WTC11 (cell line): ENCODE data around the gene CA7. TPM values are rescaled to one million over a fixed set of nuclear protein-coding genes. Genes with fewer than 3 reads are reported as not detected.

ENCODE experiments used
- ATAC-seq: fragments of 200-7000 bp; cut with Tn5 transposase; 2 replicates; pipeline ENCODE4 v1.10.0; 2021; ENCODE audit warnings: mild to moderate bottlenecking, moderate library complexity
- CTCF ChIA-PET: fragments of 300-600 bp; sonication (Branson Sonifier 250); formaldehyde crosslinking; loops from one replicate; lab custom pipeline; 2021; ENCODE audit warnings: antibody characterized with exemption; lab: Charles Lee
- POLR2A ChIA-PET: fragments of 350-600 bp; sonication (Branson Sonifier 250); formaldehyde crosslinking; loops from one replicate; lab custom pipeline; 2021; ENCODE audit warnings: antibody characterized with exemption; lab: Charles Lee
- DNase-seq: peaks from one replicate; pipeline ENCODE4 v3.0.0; 2021; ENCODE audit warnings: low spot score
- H3K27ac Mint-ChIP-seq: 2 replicates; pipeline ENCODE4 v1.8.0; 2021; ENCODE audit warnings: mixed read lengths
- H3K27me3 Mint-ChIP-seq: 2 replicates; pipeline ENCODE4 v1.8.0; 2021; ENCODE audit warnings: low read depth, mild to moderate bottlenecking, moderate library complexity, mixed read lengths
- H3K36me3 Mint-ChIP-seq: 2 replicates; pipeline ENCODE4 v1.8.0; 2021; ENCODE audit warnings: mixed read lengths
- H3K4me1 Mint-ChIP-seq: 2 replicates; pipeline ENCODE4 v1.8.0; 2022; ENCODE audit warnings: mixed read lengths
- H3K4me3 Mint-ChIP-seq: 2 replicates; pipeline ENCODE4 v1.8.0; 2021; ENCODE audit warnings: mild to moderate bottlenecking, moderate library complexity, mixed read lengths
- H3K9me3 Mint-ChIP-seq: 2 replicates; pipeline ENCODE4 v1.8.0; 2021; ENCODE audit warnings: mixed read lengths
- CREB1 ChIP-seq: sonication (generic); formaldehyde crosslinking; IDR thresholded peaks from 2 replicates; pipeline ENCODE4 v1.8.0; 2023; ENCODE audit warnings: mild to moderate bottlenecking, missing genetic modification reagents
- ELF4 ChIP-seq: sonication (generic); formaldehyde crosslinking; IDR thresholded peaks from 2 replicates; pipeline ENCODE4 v1.8.1; 2022; ENCODE audit warnings: low read depth, mild to moderate bottlenecking, moderate library complexity, missing genetic modification reagents
- ETV6 ChIP-seq: sonication (generic); formaldehyde crosslinking; IDR thresholded peaks from 2 replicates; pipeline ENCODE4 v1.8.1; 2022; ENCODE audit warnings: mild to moderate bottlenecking, missing genetic modification reagents
- GRHL2 ChIP-seq: fragments of 250-450 bp; sonication (Bioruptor Pico); IDR thresholded peaks from 2 replicates; pipeline ENCODE4 v1.8.0; 2022; ENCODE audit warnings: mild to moderate bottlenecking, moderate library complexity; ENCODE audit not compliant: insufficient replicate concordance, severe bottlenecking
- JUN ChIP-seq: sonication (generic); formaldehyde crosslinking; IDR thresholded peaks from 2 replicates; pipeline ENCODE4 v1.8.0; 2023; ENCODE audit warnings: mild to moderate bottlenecking, missing genetic modification reagents
- NFATC4 ChIP-seq: fragments of 250-450 bp; sonication (Bioruptor Pico); IDR thresholded peaks from 2 replicates; pipeline ENCODE4 v1.9.0; 2021; ENCODE audit warnings: mild to moderate bottlenecking
- NFYB ChIP-seq: sonication (generic); formaldehyde crosslinking; conservative IDR thresholded peaks from 2 replicates; pipeline ENCODE4 v1.8.0; 2022; ENCODE audit warnings: low read depth, missing genetic modification reagents
- NR1H2 ChIP-seq: sonication (generic); formaldehyde crosslinking; IDR thresholded peaks from 2 replicates; pipeline ENCODE4 v1.9.0; 2021; ENCODE audit warnings: mild to moderate bottlenecking, moderate library complexity, missing genetic modification reagents
- OVOL2 ChIP-seq: fragments of 250-450 bp; sonication (Bioruptor Pico); IDR thresholded peaks from 2 replicates; pipeline ENCODE4 v1.9.0; 2021; ENCODE audit warnings: mild to moderate bottlenecking, borderline replicate concordance
- RELA ChIP-seq: sonication (generic); formaldehyde crosslinking; IDR thresholded peaks from 2 replicates; pipeline ENCODE4 v1.8.1; 2022; ENCODE audit warnings: missing genetic modification reagents, mild to moderate bottlenecking, borderline replicate concordance
- SMAD3 ChIP-seq: sonication (generic); formaldehyde crosslinking; IDR thresholded peaks from 2 replicates; pipeline ENCODE4 v1.8.0; 2022; ENCODE audit warnings: missing genetic modification reagents, mild to moderate bottlenecking, borderline replicate concordance
- TCF7 ChIP-seq: sonication (generic); formaldehyde crosslinking; IDR thresholded peaks from 2 replicates; pipeline ENCODE4 v1.8.0; 2022; ENCODE audit warnings: mild to moderate bottlenecking, low read depth, missing genetic modification reagents, moderate library complexity
- TP53 ChIP-seq: sonication (generic); formaldehyde crosslinking; IDR thresholded peaks from 2 replicates; pipeline ENCODE4 v1.8.1; 2023; ENCODE audit warnings: mild to moderate bottlenecking, missing genetic modification reagents
- ZNF416 ChIP-seq: fragments of 250-450 bp; sonication (Bioruptor Pico); IDR thresholded peaks from 2 replicates; pipeline ENCODE4 v1.9.0; 2021; ENCODE audit warnings: mild to moderate bottlenecking, inconsistent platforms
- ZNF671 ChIP-seq: fragments of 250-450 bp; sonication (Bioruptor Pico); IDR thresholded peaks from 2 replicates; pipeline ENCODE4 v1.8.0; 2021; ENCODE audit warnings: mild to moderate bottlenecking
- total RNA-seq: library from RNA; stranded (reverse); gene quantifications from 3 replicates; pipeline ENCODE4 v1.2.3, GENCODE V29; 2021
- TF ChIP-seq, protein P1 (sequence below): sonication (generic); formaldehyde crosslinking; conservative IDR thresholded peaks from 2 replicates; pipeline ENCODE4 v1.8.1; 2022; ENCODE audit warnings: mild to moderate bottlenecking, missing genetic modification reagents
- TF ChIP-seq, protein P2 (sequence below): sonication (generic); formaldehyde crosslinking; IDR thresholded peaks from 2 replicates; pipeline ENCODE4 v1.8.1; 2022; ENCODE audit warnings: low read depth, missing genetic modification reagents, borderline replicate concordance
- TF ChIP-seq, protein P3 (sequence below): sonication (generic); formaldehyde crosslinking; IDR thresholded peaks from 2 replicates; pipeline ENCODE4 v1.8.0; 2022; ENCODE audit warnings: mild to moderate bottlenecking, missing genetic modification reagents
- TF ChIP-seq, protein P4 (sequence below): sonication (generic); formaldehyde crosslinking; IDR thresholded peaks from 2 replicates; pipeline ENCODE4 v1.8.1; 2023; ENCODE audit warnings: mild to moderate bottlenecking, moderate library complexity, missing genetic modification reagents
- TF ChIP-seq, protein P5 (sequence below): sonication (generic); formaldehyde crosslinking; IDR thresholded peaks from 2 replicates; pipeline ENCODE4 v1.8.1; 2023; ENCODE audit warnings: mild to moderate bottlenecking, missing genetic modification reagents
- TF ChIP-seq, protein P6 (sequence below): sonication (generic); formaldehyde crosslinking; IDR thresholded peaks from 2 replicates; pipeline ENCODE4 v1.8.1; 2022; ENCODE audit warnings: missing genetic modification reagents, borderline replicate concordance
- TF ChIP-seq, protein P7 (sequence below): fragments of 250-450 bp; sonication (Bioruptor Pico); conservative IDR thresholded peaks from 2 replicates; pipeline ENCODE4 v1.9.0; 2021; ENCODE audit warnings: mild to moderate bottlenecking
- TF ChIP-seq, protein P8 (sequence below): sonication (generic); formaldehyde crosslinking; IDR thresholded peaks from 2 replicates; pipeline ENCODE4 v1.8.0; 2023; ENCODE audit warnings: missing genetic modification reagents
- TF ChIP-seq, protein P9 (sequence below): sonication (generic); formaldehyde crosslinking; IDR thresholded peaks from 2 replicates; pipeline ENCODE4 v1.8.0; 2022; ENCODE audit warnings: mild to moderate bottlenecking, missing genetic modification reagents

Gene CA7
- total RNA-seq, 1 experiment from 2014 or later, result 1.6 TPM

DNA sequence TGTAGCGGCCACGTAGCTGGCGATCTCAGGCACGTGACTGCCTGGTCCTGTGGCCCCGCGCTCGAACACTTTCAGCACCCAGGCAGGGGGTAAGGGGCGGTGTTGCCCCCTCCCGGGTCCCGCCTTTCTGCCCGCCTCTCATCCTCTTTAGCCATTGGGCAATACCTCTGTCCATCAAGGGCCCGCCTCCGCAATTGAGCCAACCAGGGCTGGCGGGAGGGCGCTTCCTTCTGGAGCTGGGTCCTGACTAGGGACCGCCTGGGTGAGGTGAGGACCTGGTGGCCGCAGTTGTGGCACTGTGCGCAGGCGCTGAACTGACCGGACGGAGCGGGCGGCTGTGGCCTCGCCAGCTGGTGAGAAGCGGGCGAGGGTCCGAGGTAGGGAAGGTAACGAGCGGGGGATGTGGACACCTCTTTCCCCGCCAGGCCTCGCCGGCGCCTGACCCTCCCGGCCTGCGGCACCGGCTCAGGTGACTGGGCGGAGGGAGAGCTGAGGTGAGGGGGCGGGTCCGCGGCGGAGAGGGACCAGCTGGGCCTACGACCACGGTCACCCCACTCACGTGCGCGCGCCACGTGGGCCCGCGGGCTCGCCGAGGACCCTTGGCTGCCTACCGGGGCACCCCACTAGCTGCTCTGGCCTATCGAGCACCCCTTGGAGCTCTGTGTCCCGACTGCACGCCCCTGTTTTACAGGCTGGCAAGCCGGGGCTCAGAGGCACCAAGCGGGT, 36.2 kb downstream of the CA7 start, which contains the start of gene PDP2:
Gene PDP2 (plus strand): TSS at position 228 of the 726 bp plus-strand sequence. CDS start 3,770 bp downstream, outside the sequence.
- peaks cover 13% of the 10 kb centered on the region for H3K36me3 Mint-ChIP-seq
- POLR2A ChIA-PET, result interaction anchor here (0.6 to 1.4 kb wide), 6 partner anchors 15 to 99 kb away, joined by 3 to 6 read pairs (median 4); partner anchors contain the start of gene NAE1
- CTCF ChIA-PET, result interaction anchor here (0.5 to 3.4 kb wide), 23 partner anchors 8 to 538 kb away, joined by 3 to 31 read pairs (median 4); partner anchors contain the start of genes CES3, DYNC1LI2 and NAE1
- H3K4me1 Mint-ChIP-seq, result peaks cover 9% of the 10 kb centered on the region
- peak within 1 kb of the TSS; percentile 95 for H3K4me3 Mint-ChIP-seq
- DNase-seq (peak; percentile 97), ATAC-seq (peak; percentile 99)
- no peaks in the 10 kb centered on the region for H3K9me3 Mint-ChIP-seq
- peak within 1 kb of the TSS; percentile 93 for H3K27ac Mint-ChIP-seq
- H3K27me3 Mint-ChIP-seq, result peaks cover 11% of the 10 kb centered on the region
- TF ChIP-seq ELF4 (CRISPR knock-in tag) (no peak), NR1H2 (no peak), ETV6 (CRISPR knock-in tag) (peak; percentile 44; the same call in 1 of the 2 replicates), CREB1 (CRISPR knock-in tag) (0 out of 2 replicates have a peak, but pooled peaks have one; percentile 17), NFYB (CRISPR knock-in tag) (peak; percentile 97), RELA (no peak), ZNF671 (no peak), NFATC4 (CRISPR knock-in tag) (no peak), JUN (CRISPR knock-in tag) (no peak), TP53 (CRISPR knock-in tag) (peak; percentile 41; the same call in 1 of the 2 replicates), ZNF416 (CRISPR knock-in tag) (no peak), GRHL2 (CRISPR knock-in tag) (no peak), SMAD3 (no peak; the same call in none of the 2 replicates), OVOL2 (CRISPR knock-in tag) (no peak), TCF7 (CRISPR knock-in tag) (no peak)
- TF ChIP-seq, protein P1, sequence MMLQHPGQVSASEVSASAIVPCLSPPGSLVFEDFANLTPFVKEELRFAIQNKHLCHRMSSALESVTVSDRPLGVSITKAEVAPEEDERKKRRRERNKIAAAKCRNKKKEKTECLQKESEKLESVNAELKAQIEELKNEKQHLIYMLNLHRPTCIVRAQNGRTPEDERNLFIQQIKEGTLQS (CRISPR knock-in tag), result no peak
- TF ChIP-seq, protein P2, sequence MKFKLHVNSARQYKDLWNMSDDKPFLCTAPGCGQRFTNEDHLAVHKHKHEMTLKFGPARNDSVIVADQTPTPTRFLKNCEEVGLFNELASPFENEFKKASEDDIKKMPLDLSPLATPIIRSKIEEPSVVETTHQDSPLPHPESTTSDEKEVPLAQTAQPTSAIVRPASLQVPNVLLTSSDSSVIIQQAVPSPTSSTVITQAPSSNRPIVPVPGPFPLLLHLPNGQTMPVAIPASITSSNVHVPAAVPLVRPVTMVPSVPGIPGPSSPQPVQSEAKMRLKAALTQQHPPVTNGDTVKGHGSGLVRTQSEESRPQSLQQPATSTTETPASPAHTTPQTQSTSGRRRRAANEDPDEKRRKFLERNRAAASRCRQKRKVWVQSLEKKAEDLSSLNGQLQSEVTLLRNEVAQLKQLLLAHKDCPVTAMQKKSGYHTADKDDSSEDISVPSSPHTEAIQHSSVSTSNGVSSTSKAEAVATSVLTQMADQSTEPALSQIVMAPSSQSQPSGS (CRISPR knock-in tag), result no peak
- TF ChIP-seq, protein P3, sequence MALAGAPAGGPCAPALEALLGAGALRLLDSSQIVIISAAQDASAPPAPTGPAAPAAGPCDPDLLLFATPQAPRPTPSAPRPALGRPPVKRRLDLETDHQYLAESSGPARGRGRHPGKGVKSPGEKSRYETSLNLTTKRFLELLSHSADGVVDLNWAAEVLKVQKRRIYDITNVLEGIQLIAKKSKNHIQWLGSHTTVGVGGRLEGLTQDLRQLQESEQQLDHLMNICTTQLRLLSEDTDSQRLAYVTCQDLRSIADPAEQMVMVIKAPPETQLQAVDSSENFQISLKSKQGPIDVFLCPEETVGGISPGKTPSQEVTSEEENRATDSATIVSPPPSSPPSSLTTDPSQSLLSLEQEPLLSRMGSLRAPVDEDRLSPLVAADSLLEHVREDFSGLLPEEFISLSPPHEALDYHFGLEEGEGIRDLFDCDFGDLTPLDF, result peak; percentile 84; the same call in 1 of the 2 replicates
- TF ChIP-seq, protein P4, sequence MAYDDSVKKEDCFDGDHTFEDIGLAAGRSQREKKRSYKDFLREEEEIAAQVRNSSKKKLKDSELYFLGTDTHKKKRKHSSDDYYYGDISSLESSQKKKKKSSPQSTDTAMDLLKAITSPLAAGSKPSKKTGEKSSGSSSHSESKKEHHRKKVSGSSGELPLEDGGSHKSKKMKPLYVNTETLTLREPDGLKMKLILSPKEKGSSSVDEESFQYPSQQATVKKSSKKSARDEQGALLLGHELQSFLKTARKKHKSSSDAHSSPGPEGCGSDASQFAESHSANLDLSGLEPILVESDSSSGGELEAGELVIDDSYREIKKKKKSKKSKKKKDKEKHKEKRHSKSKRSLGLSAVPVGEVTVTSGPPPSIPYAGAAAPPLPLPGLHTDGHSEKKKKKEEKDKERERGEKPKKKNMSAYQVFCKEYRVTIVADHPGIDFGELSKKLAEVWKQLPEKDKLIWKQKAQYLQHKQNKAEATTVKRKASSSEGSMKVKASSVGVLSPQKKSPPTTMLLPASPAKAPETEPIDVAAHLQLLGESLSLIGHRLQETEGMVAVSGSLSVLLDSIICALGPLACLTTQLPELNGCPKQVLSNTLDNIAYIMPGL (CRISPR knock-in tag), result 0 out of 2 replicates have a peak, but pooled peaks have one; percentile 57
- TF ChIP-seq, protein P5, sequence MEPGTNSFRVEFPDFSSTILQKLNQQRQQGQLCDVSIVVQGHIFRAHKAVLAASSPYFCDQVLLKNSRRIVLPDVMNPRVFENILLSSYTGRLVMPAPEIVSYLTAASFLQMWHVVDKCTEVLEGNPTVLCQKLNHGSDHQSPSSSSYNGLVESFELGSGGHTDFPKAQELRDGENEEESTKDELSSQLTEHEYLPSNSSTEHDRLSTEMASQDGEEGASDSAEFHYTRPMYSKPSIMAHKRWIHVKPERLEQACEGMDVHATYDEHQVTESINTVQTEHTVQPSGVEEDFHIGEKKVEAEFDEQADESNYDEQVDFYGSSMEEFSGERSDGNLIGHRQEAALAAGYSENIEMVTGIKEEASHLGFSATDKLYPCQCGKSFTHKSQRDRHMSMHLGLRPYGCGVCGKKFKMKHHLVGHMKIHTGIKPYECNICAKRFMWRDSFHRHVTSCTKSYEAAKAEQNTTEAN, result 0 out of 2 replicates have a peak, but pooled peaks have one; percentile 13
- TF ChIP-seq, protein P6, sequence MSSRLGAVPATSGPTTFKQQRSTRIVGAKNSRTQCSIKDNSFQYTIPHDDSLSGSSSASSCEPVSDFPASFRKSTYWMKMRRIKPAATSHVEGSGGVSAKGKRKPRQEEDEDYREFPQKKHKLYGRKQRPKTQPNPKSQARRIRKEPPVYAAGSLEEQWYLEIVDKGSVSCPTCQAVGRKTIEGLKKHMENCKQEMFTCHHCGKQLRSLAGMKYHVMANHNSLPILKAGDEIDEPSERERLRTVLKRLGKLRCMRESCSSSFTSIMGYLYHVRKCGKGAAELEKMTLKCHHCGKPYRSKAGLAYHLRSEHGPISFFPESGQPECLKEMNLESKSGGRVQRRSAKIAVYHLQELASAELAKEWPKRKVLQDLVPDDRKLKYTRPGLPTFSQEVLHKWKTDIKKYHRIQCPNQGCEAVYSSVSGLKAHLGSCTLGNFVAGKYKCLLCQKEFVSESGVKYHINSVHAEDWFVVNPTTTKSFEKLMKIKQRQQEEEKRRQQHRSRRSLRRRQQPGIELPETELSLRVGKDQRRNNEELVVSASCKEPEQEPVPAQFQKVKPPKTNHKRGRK (CRISPR knock-in tag), result no peak
- TF ChIP-seq, protein P7, sequence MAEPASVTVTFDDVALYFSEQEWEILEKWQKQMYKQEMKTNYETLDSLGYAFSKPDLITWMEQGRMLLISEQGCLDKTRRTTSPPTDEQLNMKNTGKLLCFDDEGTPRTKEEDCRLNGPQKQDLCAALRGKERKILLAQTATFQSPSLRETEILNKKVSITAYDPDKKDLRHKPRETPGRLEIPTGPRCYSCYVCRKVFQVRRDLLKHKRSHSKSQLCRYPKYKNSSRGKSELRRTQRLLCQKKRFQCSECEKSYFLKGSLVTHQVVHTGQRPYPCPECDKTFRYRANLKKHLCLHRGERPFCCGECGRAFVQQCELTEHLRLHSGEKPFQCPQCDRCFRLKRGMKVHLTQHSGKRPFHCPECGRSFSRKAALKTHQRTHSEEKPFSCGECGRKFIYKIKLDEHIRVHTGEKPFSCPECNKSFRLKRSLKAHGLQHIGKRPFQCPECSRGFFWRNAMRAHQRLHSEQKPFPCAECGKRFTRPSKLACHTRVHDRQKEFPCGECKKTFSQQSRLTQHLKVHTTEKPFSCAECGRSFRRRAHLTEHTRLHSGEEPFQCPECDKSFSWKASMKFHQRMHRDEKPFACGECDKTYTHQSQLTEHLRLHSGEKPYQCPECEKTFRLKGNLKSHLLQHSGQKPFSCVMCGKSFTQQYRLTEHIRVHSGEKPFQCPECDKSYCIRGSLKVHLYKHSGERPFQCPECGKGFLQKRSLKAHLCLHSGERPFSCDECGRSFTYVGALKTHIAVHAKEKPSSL (CRISPR knock-in tag), result no peak
- TF ChIP-seq, protein P8, sequence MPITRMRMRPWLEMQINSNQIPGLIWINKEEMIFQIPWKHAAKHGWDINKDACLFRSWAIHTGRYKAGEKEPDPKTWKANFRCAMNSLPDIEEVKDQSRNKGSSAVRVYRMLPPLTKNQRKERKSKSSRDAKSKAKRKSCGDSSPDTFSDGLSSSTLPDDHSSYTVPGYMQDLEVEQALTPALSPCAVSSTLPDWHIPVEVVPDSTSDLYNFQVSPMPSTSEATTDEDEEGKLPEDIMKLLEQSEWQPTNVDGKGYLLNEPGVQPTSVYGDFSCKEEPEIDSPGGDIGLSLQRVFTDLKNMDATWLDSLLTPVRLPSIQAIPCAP (CRISPR knock-in tag), result no peak
- TF ChIP-seq, protein P9, sequence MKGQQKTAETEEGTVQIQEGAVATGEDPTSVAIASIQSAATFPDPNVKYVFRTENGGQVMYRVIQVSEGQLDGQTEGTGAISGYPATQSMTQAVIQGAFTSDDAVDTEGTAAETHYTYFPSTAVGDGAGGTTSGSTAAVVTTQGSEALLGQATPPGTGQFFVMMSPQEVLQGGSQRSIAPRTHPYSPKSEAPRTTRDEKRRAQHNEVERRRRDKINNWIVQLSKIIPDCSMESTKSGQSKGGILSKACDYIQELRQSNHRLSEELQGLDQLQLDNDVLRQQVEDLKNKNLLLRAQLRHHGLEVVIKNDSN (CRISPR knock-in tag), result peak; percentile 93
